Stimulated activated CD4-positive, alpha-beta T cell treated with anti-CD3 and anti-CD28 coated beads, Interleukin-2, amount 100 ng/mL, for 4 hours (primary cell): Measurements from ENCODE around the gene PLTP.
"Not testable (repeated sequence)": the region's sequence is repeated elsewhere in the genome, so short reads cannot be mapped to it uniquely, and the experiment has no call there.

ENCODE experiments used
- DNase-seq: peaks from one replicate; pipeline ENCODE4 v3.0.0-alpha.2; 2020; ENCODE audit warnings: low read depth

PLTP gene

GRCh38 chr20:45911486-45912343, at the start of gene PLTP:
PLTP (minus strand) TSS chr20:45912155; CDS start chr20:45911452, 703 bp downstream.
- no peak for DNase-seq

GRCh38 chr20:45959956-45960630, 48.1 kb upstream of the PLTP start:
- DNase-seq, result no peak

- no peak for DNase-seq
Measured at GRCh38 chr20:45959126-45959525, 47.2 kb upstream of the PLTP start.

- DNase-seq, result no peak
Measured at GRCh38 chr20:45958593-45958992, 46.6 kb upstream of the PLTP start.

- no peak for DNase-seq
Measured at GRCh38 chr20:45957021-45957941, 45.3 kb upstream of the PLTP start.

GRCh38 chr20:45956326-45956725, 44.4 kb upstream of the PLTP start:
- not testable (repeated sequence) for DNase-seq

GRCh38 chr20:45953672-45954071, 41.7 kb upstream of the PLTP start:
- no peak for DNase-seq

GRCh38 chr20:45952861-45953260, 40.9 kb upstream of the PLTP start:
- DNase-seq, result no peak

GRCh38 chr20:45951925-45952834, 40.2 kb upstream of the PLTP start:
- DNase-seq, result no peak

GRCh38 chr20:45950330-45950646, 38.3 kb upstream of the PLTP start:
- no peak for DNase-seq

- DNase-seq, result no peak
Measured at GRCh38 chr20:45949542-45950329, 37.8 kb upstream of the PLTP start.

GRCh38 chr20:45948742-45949541, 37.0 kb upstream of the PLTP start:
- no peak for DNase-seq

- no peak for DNase-seq
Measured at GRCh38 chr20:45948261-45948733, 36.3 kb upstream of the PLTP start.

GRCh38 chr20:45947110-45947866, 35.3 kb upstream of the PLTP start:
- no peak for DNase-seq

GRCh38 chr20:45946149-45946970, 34.4 kb upstream of the PLTP start:
- no peak for DNase-seq

GRCh38 chr20:45945678-45946148, 33.8 kb upstream of the PLTP start:
- DNase-seq, result no peak

- DNase-seq, result no peak
Measured at GRCh38 chr20:45944965-45945677, 33.2 kb upstream of the PLTP start.
